ENCODE results near the gene CDS1.

DNA sequence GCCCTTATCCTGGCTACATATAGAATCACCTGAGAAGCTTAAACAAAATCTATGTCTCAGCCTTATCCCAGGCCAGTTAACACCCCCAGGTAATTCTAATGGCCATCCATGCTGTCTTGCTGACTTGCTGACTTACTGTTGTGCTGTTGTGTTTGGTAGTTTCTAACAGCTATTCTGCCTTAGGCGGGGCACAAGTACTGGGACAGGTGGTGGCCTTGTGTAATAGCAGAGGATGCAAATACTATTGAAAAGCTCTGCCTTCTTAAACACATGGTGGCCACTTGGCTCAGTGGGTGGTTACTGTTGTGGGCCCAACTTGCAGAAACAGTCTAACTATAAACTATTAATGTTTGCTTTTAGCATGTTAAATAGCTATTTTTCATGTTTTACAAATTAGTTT is 56.2 kb downstream of the CDS1 start:
- TF ChIP-seq EP300 (IDR thresholded peaks at IDR 0.05) = no peak
- TF ChIP-seq, protein P1, sequence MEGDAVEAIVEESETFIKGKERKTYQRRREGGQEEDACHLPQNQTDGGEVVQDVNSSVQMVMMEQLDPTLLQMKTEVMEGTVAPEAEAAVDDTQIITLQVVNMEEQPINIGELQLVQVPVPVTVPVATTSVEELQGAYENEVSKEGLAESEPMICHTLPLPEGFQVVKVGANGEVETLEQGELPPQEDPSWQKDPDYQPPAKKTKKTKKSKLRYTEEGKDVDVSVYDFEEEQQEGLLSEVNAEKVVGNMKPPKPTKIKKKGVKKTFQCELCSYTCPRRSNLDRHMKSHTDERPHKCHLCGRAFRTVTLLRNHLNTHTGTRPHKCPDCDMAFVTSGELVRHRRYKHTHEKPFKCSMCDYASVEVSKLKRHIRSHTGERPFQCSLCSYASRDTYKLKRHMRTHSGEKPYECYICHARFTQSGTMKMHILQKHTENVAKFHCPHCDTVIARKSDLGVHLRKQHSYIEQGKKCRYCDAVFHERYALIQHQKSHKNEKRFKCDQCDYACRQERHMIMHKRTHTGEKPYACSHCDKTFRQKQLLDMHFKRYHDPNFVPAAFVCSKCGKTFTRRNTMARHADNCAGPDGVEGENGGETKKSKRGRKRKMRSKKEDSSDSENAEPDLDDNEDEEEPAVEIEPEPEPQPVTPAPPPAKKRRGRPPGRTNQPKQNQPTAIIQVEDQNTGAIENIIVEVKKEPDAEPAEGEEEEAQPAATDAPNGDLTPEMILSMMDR (IDR thresholded peaks at IDR 0.05) = no peak
- TF ChIP-seq POLR2AphosphoS5 (IDR thresholded peaks at IDR 0.05) = no peak
